ENCODE results near the gene PHTF2. TPM values are rescaled to one million over a fixed set of nuclear protein-coding genes. Genes with fewer than 3 reads are reported as not detected.

PHTF2 gene
- total and polyA plus RNA-seq, 10 of the 15 experiments (the other 5 are each of a cell fraction or from before 2014, with no cell fraction given): 12.9 to 41.8 (median 27.0) TPM

- in situ Hi-C loops (cut with MboI): no loop called here
- FAIRE-seq (no peak), ATAC-seq (no peak)
These were observed 204.1 kb downstream of the PHTF2 start for GRCh38 chr7:78002715-78003114.

More at GRCh38 chr7:78002715-78003114, 204.1 kb downstream of the PHTF2 start:
- Histone ChIP-seq H3K79me2 (ENCODE audit: control insufficient read depth, insufficient read depth, low read length) (no peaks in the 10 kb centered on the region), H3K36me3 (ENCODE audit: control insufficient read depth in 2 of 2, insufficient read depth in 2 of 2, low read length in 1 of 2) (no peaks in the 10 kb centered on the region), H3K4me2 (ENCODE audit: control insufficient read depth, insufficient read depth) (no peak overlapping the region), H3K27me3 (replicated peaks in 1 of 2; ENCODE audit: control insufficient read depth in 2 of 2, insufficient read depth in 2 of 2, low read length in 1 of 2) (no peaks in the 10 kb centered on the region), H3K4me1 (ENCODE audit: control insufficient read depth, insufficient read depth, low read length) (no peaks in the 10 kb centered on the region), H3K27ac (ENCODE audit: control insufficient read depth, insufficient read depth) (no peak overlapping the region), H2AFZ (ENCODE audit: control insufficient read depth, low read depth, low read length) (no peak overlapping the region), H3K9ac (ENCODE audit: control insufficient read depth, insufficient read depth, low read length) (no peak overlapping the region), H4K20me1 (ENCODE audit: control insufficient read depth, insufficient read depth) (no peaks in the 10 kb centered on the region), H3K9me3 (replicated peaks; ENCODE audit: control insufficient read depth, insufficient read depth, low read length) (no peaks in the 10 kb centered on the region; the same call in 2 of the 3 replicates), H3K4me3 (no peak overlapping the region)
- ChIA-PET POLR2A (no interaction called here), SMC1A (ENCODE audit: uncharacterized antibody, unreplicated experiment) (no interaction called here), CTCF (interaction anchor here (0.9 to 1.7 kb wide), 3 partner anchors 14 to 18 kb away, joined by 3 to 4 read pairs (median 3); no protein-coding TSS in a partner anchor), RAD21 (ENCODE audit: unreplicated experiment) (no interaction called here)
- no peak for DNase-seq (ENCODE audit: low read depth, low spot score)
- intact Hi-C loops (cut with micrococcal nuclease; ENCODE audit: unreplicated experiment): no loop called here
- no TSS peak for BruUV-seq (replicated peaks)
- WGBS (ENCODE audit: insufficient coverage, insufficient replicate concordance, low lambda C conversion rate, missing lambda C conversion rate): 50% methylated on average over 4 of the region's 4 CpGs
- no peak for TF ChIP-seq ZNF207 (IDR thresholded peaks at IDR 0.05; ENCODE audit: borderline replicate concordance)
- no peak for TF ChIP-seq NKRF (conservative IDR thresholded peaks at IDR 0.05)
- TF ChIP-seq NR2C1 (IDR thresholded peaks at IDR 0.05): no peak
- TF ChIP-seq NFXL1 (IDR thresholded peaks at IDR 0.05; ENCODE audit: borderline replicate concordance): no peak
- TF ChIP-seq FOXM1 (IDR thresholded peaks at IDR 0.05; ENCODE audit: low read depth, low read length): no peak
- no peak for TF ChIP-seq GABPA (IDR thresholded peaks at IDR 0.05; ENCODE audit: low read depth)
- TF ChIP-seq MYB (IDR thresholded peaks at IDR 0.05; ENCODE audit: borderline replicate concordance, low read depth, low read length): no peak
- no peak for TF ChIP-seq USF2 (IDR thresholded peaks at IDR 0.05; ENCODE audit: borderline replicate concordance, low read depth, low read length)
- TF ChIP-seq CUX1 (IDR thresholded peaks at IDR 0.05; ENCODE audit: insufficient replicate concordance, low read depth, low read length): no peak
- no peak for TF ChIP-seq USF1 (IDR thresholded peaks at IDR 0.05; ENCODE audit: borderline replicate concordance, extremely low read length, insufficient read depth, low read depth, low read length)
- no peak for TF ChIP-seq BHLHE40 (IDR thresholded peaks at IDR 0.05; ENCODE audit: borderline replicate concordance in 1 of 2, low read depth in 2 of 2, low read length in 1 of 2)
- TF ChIP-seq KLF5 (IDR thresholded peaks at IDR 0.05; ENCODE audit: partially characterized antibody): no peak
- TF ChIP-seq ASH2L (IDR thresholded peaks at IDR 0.05; ENCODE audit: borderline replicate concordance, low read depth): no peak
- no peak for TF ChIP-seq SPI1 (IDR thresholded peaks at IDR 0.05; ENCODE audit: borderline replicate concordance, insufficient read depth, low read depth, low read length)
- no peak for TF ChIP-seq EGR1 (IDR thresholded peaks at IDR 0.05; ENCODE audit: borderline replicate concordance in 1 of 2, low read depth in 2 of 2, low read length in 2 of 2)
